Erythroblast (primary cell): Measurements from ENCODE around the gene EIF4EBP3.
"Not testable (repeated sequence)": the region's sequence is repeated elsewhere in the genome, so short reads cannot be mapped to it uniquely, and the experiment has no call there.

ENCODE experiments used
- GATA1 ChIP-seq: IDR thresholded peaks from 2 replicates; pipeline ENCODE4 v1.6.1; 2011; ENCODE audit warnings: low read depth, mild to moderate bottlenecking, control low read depth, low read length, moderate library complexity
- POLR2A ChIP-seq: IDR thresholded peaks from 2 replicates; pipeline ENCODE4 v1.6.1; 2011; ENCODE audit warnings: mild to moderate bottlenecking, low read length

- not testable (repeated sequence) for TF ChIP-seq POLR2A, GATA1
Observed at GRCh38 chr5:140579188-140579747, 31.8 kb downstream of the EIF4EBP3 start.
